ENCODE results near the gene POLR1G. TPM values are rescaled to one million over a fixed set of nuclear protein-coding genes. Genes with fewer than 3 reads are reported as not detected.

Gene POLR1G
- total and polyA plus RNA-seq, 2 experiments from 2014 or later: 33.0 to 85.9 TPM

GRCh38 chr19:45401815-45402214 lies 4.6 kb upstream of the POLR1G start (continued):
- no peak for TF ChIP-seq REST (IDR thresholded peaks at IDR 0.05; ENCODE audit: unreplicated experiment)
- TF ChIP-seq, protein P1, sequence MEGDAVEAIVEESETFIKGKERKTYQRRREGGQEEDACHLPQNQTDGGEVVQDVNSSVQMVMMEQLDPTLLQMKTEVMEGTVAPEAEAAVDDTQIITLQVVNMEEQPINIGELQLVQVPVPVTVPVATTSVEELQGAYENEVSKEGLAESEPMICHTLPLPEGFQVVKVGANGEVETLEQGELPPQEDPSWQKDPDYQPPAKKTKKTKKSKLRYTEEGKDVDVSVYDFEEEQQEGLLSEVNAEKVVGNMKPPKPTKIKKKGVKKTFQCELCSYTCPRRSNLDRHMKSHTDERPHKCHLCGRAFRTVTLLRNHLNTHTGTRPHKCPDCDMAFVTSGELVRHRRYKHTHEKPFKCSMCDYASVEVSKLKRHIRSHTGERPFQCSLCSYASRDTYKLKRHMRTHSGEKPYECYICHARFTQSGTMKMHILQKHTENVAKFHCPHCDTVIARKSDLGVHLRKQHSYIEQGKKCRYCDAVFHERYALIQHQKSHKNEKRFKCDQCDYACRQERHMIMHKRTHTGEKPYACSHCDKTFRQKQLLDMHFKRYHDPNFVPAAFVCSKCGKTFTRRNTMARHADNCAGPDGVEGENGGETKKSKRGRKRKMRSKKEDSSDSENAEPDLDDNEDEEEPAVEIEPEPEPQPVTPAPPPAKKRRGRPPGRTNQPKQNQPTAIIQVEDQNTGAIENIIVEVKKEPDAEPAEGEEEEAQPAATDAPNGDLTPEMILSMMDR (conservative IDR thresholded peaks at IDR 0.05; ENCODE audit: low read depth in 2 of 2): no peak
- no peak for TF ChIP-seq CREB1 (CRISPR knock-in tag; IDR thresholded peaks at IDR 0.05; ENCODE audit: low read depth)

- Histone ChIP-seq H3K79me2 (replicated peaks; ENCODE audit: insufficient read depth) (peaks cover 7% of the 10 kb centered on the region), H2AFZ (0 out of 2 replicates have a peak overlapping the region, but pooled peaks have one; percentile 23), H3K4me3 (peak overlapping the region; percentile 46), H3K27ac (ENCODE audit: low read depth) (0 out of 2 replicates have a peak overlapping the region, but pooled peaks have one; percentile 26), H3K4me1 (ENCODE audit: insufficient read depth) (peaks cover 26% of the 10 kb centered on the region), H3K4me2 (peak overlapping the region; percentile 99), H4K20me1 (replicated peaks; ENCODE audit: insufficient read depth) (peaks cover 22% of the 10 kb centered on the region), H3F3A (replicated peaks; ENCODE audit: low read depth) (peaks cover 22% of the 10 kb centered on the region; the same call in 1 of the 2 replicates), H3K27me3 (ENCODE audit: insufficient read depth) (peaks cover 46% of the 10 kb centered on the region), H3K36me3 (ENCODE audit: insufficient read depth) (no peaks in the 10 kb centered on the region), H3K9me2 (ENCODE audit: insufficient read depth) (no peaks in the 10 kb centered on the region)
- ATAC-seq: peak; percentile 12
- peak overlapping the region; percentile 97 for H3K4me3 Mint-ChIP-seq
- no peak overlapping the region for H3K27ac Mint-ChIP-seq
- peak; percentile 88 for DNase-seq (ENCODE audit: low spot score)
- H3K9me3 Mint-ChIP-seq: peaks cover under 1% of the 10 kb centered on the region; the same call in 1 of the 3 replicates
- peaks cover 24% of the 10 kb centered on the region for H3K4me1 Mint-ChIP-seq
- peaks cover 2% of the 10 kb centered on the region; the same call in 1 of the 3 replicates for H3K36me3 Mint-ChIP-seq (ENCODE audit: low read depth)
- peaks cover 46% of the 10 kb centered on the region for H3K27me3 Mint-ChIP-seq (ENCODE audit: insufficient read depth, low read depth, poor library complexity)
- TF ChIP-seq ZNF114 (CRISPR knock-in tag; IDR thresholded peaks at IDR 0.05): no peak
- no peak for TF ChIP-seq STAT1 (IDR thresholded peaks at IDR 0.05; ENCODE audit: unreplicated experiment)
- no peak for TF ChIP-seq REST (IDR thresholded peaks at IDR 0.05; ENCODE audit: unreplicated experiment)
- TF ChIP-seq CREB1 (CRISPR knock-in tag; IDR thresholded peaks at IDR 0.05; ENCODE audit: low read depth): 0 out of 2 replicates have a peak, but pooled peaks have one; percentile 15
- TF ChIP-seq, protein P1 (conservative IDR thresholded peaks at IDR 0.05; ENCODE audit: low read depth in 2 of 2): peak; percentile 73 to 76
- no peak for TF ChIP-seq NANOG (IDR thresholded peaks at IDR 0.05; ENCODE audit: borderline replicate concordance)
- no peak for TF ChIP-seq ETS1 (IDR thresholded peaks at IDR 0.05)
Measured at GRCh38 chr19:45402298-45403061, 4.0 kb upstream of the POLR1G start.
